CD4-positive, alpha-beta T cell treated with Interleukin-4 for 1 hour (primary cell): Measurements from ENCODE around the gene DUSP18.
"Not testable (repeated sequence)": the region's sequence is repeated elsewhere in the genome, so short reads cannot be mapped to it uniquely, and the experiment has no call there.

Experiments
- DNase-seq, 2 donors: peaks; one replicate each; pipeline ENCODE4 v3.0.0-alpha.2; 2020 to 2022

DUSP18 gene

DNA sequence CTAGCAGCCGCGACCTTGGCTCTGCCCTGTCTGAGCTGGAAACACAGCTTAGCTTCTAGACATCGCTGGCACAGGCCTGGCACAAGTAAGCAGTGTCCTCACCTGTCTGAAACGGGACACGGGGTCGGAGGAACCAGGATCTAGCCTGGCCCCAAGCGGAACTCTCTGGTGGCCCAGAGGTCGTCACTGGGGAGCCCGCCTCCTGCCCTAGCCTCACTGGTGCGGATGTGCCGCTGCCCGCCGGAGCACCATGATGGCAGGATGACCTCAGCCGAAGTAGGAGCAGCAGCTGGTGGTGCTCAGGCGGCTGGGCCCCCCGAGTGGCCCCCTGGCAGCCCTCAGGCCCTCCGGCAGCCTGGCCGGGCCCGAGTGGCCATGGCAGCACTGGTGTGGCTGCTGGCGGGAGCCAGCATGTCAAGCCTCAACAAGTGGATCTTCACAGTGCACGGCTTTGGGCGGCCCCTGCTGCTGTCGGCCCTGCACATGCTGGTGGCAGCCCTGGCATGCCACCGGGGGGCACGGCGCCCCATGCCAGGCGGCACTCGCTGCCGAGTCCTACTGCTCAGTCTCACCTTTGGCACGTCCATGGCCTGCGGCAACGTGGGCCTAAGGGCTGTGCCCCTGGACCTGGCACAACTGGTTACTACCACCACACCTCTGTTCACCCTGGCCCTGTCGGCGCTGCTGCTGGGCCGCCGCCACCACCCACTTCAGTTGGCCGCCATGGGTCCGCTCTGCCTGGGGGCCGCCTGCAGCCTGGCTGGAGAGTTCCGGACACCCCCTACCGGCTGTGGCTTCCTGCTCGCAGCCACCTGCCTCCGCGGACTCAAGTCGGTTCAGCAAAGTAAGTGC, 31.2 kb downstream of the DUSP18 start:
- DNase-seq = peak in 1 of 2 donors; percentile 9

DNA sequence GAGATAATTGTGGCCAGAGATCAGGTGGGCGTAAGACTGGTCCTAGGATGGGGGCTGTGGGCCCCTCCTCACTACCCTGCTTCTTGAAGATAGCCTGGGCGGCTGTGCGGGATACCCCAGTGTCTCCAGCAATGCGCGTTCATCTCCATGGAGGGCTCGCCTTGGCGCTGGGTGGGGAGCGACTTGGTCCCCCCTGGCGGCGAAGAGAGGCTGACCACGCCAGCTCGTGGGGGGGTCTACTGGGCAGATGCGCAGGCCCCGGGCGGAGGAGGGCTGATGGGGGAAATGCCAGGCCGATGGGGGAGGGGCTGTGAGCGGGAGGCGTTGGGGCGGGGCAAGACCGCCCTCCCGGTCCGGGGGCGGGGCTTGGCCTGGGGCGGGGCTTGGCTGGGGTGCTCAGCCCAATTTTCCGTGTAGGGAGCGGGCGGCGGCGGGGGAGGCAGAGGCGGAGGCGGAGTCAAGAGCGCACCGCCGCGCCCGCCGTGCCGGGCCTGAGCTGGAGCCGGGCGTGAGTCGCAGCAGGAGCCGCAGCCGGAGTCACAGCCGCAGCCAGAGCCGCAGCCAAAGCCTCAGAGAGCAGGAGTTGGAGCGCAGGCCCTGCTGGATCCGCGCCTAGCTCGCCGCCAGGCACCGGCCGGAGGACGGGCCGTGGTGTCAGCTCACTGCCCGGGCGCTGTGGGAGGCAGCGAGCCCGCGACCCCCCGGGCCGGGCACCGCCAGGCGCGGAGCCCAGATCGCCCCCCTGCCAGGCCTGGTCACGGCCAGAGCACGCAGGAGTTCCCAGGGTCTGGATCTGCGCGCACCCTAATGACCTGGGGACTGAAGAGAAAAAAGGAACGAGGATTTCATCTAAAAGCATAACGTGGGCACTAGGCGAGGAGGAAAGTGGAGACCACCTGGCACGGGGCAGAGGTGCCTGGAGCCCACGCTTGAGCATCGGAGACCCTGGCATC, 32.1 kb downstream of the DUSP18 start, which contains the start of gene SLC35E4:
Gene SLC35E4 (plus strand): TSS at position 509 of the 953 bp plus-strand sequence. CDS start 670 bp downstream, outside the sequence.
- DNase-seq = peak; percentile 93 to 96

DNA sequence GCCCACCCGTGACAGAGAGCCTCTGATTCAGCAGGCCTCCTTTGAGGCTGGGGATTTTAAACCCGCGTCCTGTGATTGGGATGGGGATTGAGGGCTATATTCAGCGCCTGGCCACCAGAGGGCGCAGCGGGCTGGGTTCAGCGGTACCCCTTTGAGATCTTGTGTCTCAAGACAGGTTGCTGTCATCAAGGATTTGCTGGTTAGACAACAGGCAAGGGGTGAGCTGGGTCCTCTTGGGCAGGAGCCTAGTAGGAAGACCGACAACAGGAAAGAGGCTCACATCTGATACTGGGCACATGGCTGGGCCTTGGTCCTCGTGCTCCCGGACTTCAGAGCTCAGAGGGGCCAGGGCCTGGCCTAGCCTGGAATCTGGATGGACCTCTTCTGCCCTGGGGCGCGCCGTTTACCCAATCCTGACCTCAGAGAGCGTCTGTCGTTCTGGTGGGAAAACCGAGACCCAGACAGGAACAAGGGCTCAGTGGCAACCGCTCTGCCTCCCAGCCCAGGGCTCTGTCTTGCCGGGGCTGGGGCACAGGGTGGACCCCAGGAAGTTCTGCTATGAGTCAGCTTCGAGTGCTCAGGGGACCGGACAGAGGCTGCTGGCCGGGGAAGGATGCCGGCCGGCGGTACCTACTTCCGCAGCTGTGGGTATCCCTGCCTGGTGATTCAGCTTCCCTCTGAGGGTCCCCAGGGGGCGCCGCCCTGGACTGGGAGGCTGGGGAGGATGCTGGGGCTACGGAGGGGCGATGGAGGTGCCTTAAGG, 33.0 kb downstream of the DUSP18 start:
- peak; percentile 88 to 90 for DNase-seq

DNA sequence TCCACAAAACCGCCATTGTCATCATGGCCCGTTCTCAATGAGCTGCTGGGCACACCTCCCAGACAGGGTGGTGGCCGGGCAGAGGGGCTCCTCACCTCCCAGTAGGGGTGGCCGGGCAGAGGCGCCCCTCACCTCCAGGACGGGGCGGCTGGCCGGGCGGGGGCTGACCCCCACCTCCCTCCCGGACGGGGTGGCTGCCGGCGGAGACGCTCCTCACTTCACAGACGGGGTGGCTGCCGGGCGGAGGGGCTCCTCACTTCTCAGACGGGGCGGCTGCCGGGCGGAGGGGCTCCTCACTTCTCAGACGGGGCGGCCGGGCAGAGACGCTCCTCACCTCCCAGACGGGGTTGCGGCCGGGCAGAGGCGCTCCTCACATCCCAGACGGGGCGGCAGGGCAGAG, 36.2 kb downstream of the DUSP18 start:
- DNase-seq = not testable (repeated sequence)

DNA sequence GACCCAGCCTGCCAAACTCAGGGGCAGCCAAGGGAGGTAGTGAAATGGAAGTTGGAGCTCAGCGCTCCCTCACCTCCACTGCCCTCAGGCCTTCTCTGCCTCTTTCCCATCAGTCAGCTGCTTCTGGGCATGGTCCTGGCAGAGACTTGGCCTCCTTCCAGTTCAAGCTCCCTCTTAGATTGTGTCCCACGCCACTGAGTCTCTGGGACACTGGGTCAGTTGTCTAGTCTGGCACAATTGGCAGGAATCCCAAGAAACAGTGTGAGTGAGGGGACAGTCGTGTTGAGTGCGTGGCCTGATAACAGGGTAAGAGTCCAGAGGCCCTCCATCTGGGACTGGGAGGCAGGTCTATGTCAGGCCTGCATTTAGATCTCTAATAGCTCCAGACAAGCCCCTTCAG, 39.2 kb downstream of the DUSP18 start:
- no peak for DNase-seq

DNA sequence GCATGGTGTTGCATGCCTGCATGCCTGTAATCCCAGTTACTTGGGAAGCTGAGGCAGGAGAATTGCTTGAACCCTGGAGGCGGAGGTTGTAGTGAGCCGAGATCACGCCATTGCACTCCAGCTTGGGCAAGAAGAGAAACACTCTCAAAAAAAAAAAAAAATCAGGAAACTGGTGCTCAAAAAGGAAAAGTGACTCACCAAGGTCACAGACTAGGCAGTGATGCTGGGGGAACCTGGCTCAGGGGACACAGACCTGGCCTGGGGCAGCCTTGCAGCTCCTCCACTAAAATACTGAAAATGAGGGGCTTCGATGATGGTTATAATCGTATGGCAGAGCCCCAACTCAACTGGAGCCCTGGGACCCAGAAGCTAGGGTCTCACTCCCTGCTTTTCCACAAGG, 40.2 kb downstream of the DUSP18 start:
- no peak for DNase-seq

DNA sequence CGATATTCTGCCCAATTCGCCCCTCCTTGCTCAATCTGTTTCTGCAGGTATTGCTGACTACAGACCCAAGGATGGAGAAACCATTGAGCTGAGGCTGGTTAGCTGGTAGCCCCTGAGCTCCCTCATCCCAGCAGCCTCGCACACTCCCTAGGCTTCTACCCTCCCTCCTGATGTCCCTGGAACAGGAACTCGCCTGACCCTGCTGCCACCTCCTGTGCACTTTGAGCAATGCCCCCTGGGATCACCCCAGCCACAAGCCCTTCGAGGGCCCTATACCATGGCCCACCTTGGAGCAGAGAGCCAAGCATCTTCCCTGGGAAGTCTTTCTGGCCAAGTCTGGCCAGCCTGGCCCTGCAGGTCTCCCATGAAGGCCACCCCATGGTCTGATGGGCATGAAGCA, 41.3 kb downstream of the DUSP18 start:
- DNase-seq = no peak

DNA sequence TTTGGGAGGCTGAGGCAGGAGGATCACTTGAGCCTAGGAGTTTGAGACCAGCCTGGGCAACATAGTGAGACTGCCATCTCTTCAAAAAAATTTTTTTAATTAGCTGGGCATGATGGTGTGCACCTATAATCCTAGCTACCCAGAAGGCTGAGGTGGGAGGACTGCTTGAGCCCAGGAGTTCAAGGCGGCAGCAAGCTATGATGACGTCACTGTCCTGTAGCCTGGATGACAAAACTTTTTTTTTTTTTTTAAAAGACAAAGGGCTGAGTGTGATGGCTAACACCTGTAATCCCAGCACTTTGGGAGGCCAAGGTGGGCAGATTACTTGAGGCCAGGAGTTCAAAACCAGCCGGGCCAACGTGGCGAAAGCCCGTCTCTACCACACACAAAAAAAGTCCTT, 47.8 kb downstream of the DUSP18 start:
- not testable (repeated sequence) for DNase-seq

DNA sequence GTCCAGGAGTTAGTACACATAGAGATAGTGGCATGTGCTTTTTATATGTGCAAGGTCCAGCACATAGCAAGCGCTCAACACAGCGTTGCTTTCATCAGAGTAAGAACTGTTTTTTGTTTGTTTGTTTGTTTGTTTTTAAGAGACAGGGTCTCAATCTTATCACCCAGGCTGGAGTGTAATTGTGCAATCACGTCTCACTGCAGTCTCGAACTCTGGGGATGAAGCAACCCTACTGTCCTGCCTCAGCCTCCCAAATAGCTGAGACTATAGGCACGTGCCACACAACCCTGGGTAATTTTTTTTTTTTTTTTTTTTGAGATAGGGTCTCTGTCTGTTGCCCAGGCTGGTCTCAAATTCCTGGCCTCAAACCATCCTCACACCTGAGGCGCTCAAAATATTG, 49.9 kb downstream of the DUSP18 start:
- DNase-seq = no peak

DNA sequence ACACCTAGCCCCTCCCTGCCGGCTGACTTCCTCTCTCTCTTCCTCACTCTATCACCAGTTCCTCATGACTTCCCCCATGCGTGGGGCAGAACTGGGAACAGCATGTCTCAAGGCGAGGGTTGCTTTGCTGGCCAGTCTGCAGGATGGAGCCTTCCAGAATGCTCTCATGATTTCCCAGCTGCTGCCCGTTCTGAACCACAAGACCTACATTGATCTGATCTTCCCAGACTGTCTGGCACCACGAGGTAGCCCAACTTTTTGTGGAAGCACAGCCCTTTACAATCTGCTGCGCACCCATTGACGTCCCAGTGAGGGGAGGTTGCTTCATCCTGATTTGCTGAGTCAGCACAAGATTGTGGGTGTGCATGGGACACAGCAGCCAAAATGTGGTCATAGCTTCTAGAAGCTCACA, 52.1 kb downstream of the DUSP18 start:
- DNase-seq = peak in 1 of 2 donors; percentile 27

DNA sequence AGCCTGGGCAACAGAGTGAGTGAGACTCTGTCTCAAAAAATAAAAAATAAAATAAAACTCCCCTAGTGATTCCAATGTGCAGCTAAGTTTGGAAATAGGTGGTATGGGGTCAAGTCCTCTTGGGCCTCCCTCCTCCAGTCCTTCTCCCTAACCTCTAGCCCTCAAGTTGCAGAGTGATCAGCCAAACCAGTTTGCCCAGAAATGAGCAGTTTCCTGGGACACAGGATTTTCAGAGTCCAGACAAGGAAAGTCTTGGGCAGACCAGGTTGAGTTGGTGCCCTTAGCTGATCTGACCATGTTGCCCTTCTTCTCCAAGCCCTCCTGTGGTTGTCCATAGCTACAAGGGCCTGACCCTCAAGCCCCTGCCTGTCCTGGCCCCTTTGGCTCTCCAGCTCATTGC, 52.8 kb downstream of the DUSP18 start:
- no peak for DNase-seq

DNA sequence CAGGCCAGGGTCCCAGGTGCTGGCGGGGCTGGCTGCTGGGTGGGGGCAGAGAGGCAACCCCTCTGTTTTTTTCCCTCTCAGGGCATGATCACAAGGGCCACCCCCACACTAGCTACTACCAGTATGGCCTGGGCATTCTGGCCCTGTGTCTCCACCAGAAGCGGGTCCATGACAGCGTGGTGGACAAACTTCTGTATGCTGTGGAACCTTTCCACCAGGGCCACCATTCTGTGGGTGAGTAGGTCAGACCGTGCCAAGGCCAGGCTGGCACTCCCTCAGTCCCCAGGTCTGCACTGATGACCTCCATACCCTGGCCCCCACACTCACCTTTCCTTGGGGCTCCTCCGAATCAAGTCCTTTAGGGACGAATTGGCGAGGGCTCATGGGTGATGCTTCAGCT, 53.4 kb downstream of the DUSP18 start:
- no peak for DNase-seq

DNA sequence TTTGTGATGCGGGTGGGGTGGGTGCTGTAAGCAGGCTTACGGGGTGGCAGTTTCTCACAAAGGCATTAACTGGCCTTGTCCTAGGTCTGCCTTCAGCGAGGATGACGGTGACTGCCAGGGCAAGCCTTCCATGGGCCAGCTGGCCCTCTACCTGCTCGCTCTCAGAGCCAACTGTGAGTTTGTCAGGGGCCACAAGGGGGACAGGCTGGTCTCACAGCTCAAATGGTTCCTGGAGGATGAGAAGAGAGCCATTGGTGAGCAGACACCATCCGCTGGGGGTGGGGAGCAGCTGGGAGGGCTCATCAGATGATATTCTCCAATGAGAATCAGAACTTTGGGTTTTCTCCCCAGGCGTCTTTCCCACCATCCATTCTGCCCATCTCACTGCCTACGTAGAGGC, 54.9 kb downstream of the DUSP18 start:
- no peak for DNase-seq
